Thymus (tissue), 14 donors: ENCODE results near the gene NAA10. TPM values are rescaled to one million over a fixed set of nuclear protein-coding genes. Genes with fewer than 3 reads are reported as not detected.
"Not testable (repeated sequence)": the region's sequence is repeated elsewhere in the genome, so short reads cannot be mapped to it uniquely, and the experiment has no call there.

ENCODE experiments used
- DNase-seq, 9 donors: peaks; one replicate each; pipeline ENCODE4 v3.0.0-alpha.2; 2013; ENCODE audit warnings: low spot score in 9 of 9, low read depth in 6 of 9, missing footprints in 1 of 9
- H3K27ac ChIP-seq, 2 donors: one replicate each; pipeline ENCODE4 v1.5.1; 2013; ENCODE audit warnings: control low read depth in 1 of 2, low read depth in 1 of 2, low read length in 1 of 2, mild to moderate bottlenecking in 1 of 2, moderate library complexity in 1 of 2
- H3K27me3 ChIP-seq, 2 donors: one replicate each; pipeline ENCODE4 v1.5.1; 2013; ENCODE audit warnings: low read length in 1 of 2; ENCODE audit not compliant: control insufficient read depth in 2 of 2, insufficient read depth in 1 of 2
- H3K36me3 ChIP-seq, 2 donors: one replicate each; pipeline ENCODE4 v1.5.1; 2013; ENCODE audit warnings: low read length in 1 of 2, mild to moderate bottlenecking in 1 of 2, moderate library complexity in 1 of 2; ENCODE audit not compliant: control insufficient read depth in 2 of 2, insufficient read depth in 2 of 2
- H3K4me1 ChIP-seq, 2 donors: one replicate each; pipeline ENCODE4 v1.5.1; 2013; ENCODE audit warnings: low read length in 2 of 2; ENCODE audit not compliant: control insufficient read depth in 2 of 2, insufficient read depth in 2 of 2
- H3K4me3 ChIP-seq, 2 donors: one replicate each; pipeline ENCODE4 v1.5.1; 2013; ENCODE audit warnings: low read length in 2 of 2, control low read depth in 1 of 2, mild to moderate bottlenecking in 1 of 2
- H3K9me3 ChIP-seq, 2 donors: one replicate each; pipeline ENCODE4 v1.5.1; 2013; ENCODE audit warnings: low read length in 1 of 2, mild to moderate bottlenecking in 1 of 2; ENCODE audit not compliant: control insufficient read depth in 2 of 2, insufficient read depth in 1 of 2
- WGBS: extraction: QIAGEN DNeasy Blood & Tissue Kit; methylation state at CpG from one replicate; pipeline ENCODE4 v1.1.7; 2013; 5-methylcytosine and 5-hydroxymethylcytosine counted together
- long read RNA-seq, 10 donors: transcript quantifications; one replicate each; lab custom pipeline, GENCODE V29; 2026
- polyA plus RNA-seq: library from polyadenylated mRNA; stranded (reverse); fragments of 200-250 nt; gene quantifications from one replicate; pipeline ENCODE4 v1.2.3, GENCODE V29; 2013
- total RNA-seq: library from RNA; stranded (reverse); fragments of 120-200 nt; gene quantifications from one replicate; pipeline ENCODE4 v1.2.4, GENCODE V29; 2013
- donor health status: healthy.

NAA10 gene
- 41.3 TPM for total RNA-seq
- polyA plus RNA-seq = 94.7 TPM
- long read RNA-seq, donor 1, partial matches to known transcripts = 0 of 2 reads
- long read RNA-seq, donor 1, other reads (novel, unspliced or antisense) = 0 of 2 reads
- long read RNA-seq, donor 2, transcript NAA10-214 (2 exons, 1,075 nt) = minor isoform, 5 of 67 reads
- long read RNA-seq, donor 2, transcript NAA10-201 (7 exons, 837 nt) = minor isoform, 5 of 67 reads
- long read RNA-seq, donor 2, transcript NAA10-208 (8 exons, 1,772 nt) = major isoform, 44 of 67 reads
- long read RNA-seq, donor 2, partial matches to known transcripts = 9 of 67 reads
- long read RNA-seq, donor 2, other reads (novel, unspliced or antisense) = 0 of 67 reads
- long read RNA-seq, donor 3, transcript NAA10-208 (8 exons, 1,772 nt) = major isoform, 36 of 50 reads
- long read RNA-seq, donor 3, partial matches to known transcripts = 0 of 50 reads
- long read RNA-seq, donor 3, other reads (novel, unspliced or antisense) = 0 of 50 reads
- long read RNA-seq, donor 4, transcript NAA10-208 (8 exons, 1,772 nt) = major isoform, 12 of 15 reads
- long read RNA-seq, donor 4, partial matches to known transcripts = 0 of 15 reads
- long read RNA-seq, donor 4, other reads (novel, unspliced or antisense) = 0 of 15 reads
- long read RNA-seq, donor 5, transcript NAA10-208 (8 exons, 1,772 nt) = major isoform, 32 of 43 reads
- long read RNA-seq, donor 5, partial matches to known transcripts = 0 of 43 reads
- long read RNA-seq, donor 5, other reads (novel, unspliced or antisense) = 0 of 43 reads
- long read RNA-seq, donor 6, transcript NAA10-208 (8 exons, 1,772 nt) = major isoform, 25 of 36 reads
- long read RNA-seq, donor 6, partial matches to known transcripts = 7 of 36 reads
- long read RNA-seq, donor 6, other reads (novel, unspliced or antisense) = 0 of 36 reads
- long read RNA-seq, donor 7, transcript NAA10-208 (8 exons, 1,772 nt) = major isoform, 26 of 32 reads
- long read RNA-seq, donor 7, partial matches to known transcripts = 0 of 32 reads
- long read RNA-seq, donor 7, other reads (novel, unspliced or antisense) = 0 of 32 reads
- long read RNA-seq, donor 8, transcript NAA10-208 (8 exons, 1,772 nt) = major isoform, 8 of 14 reads
- long read RNA-seq, donor 8, partial matches to known transcripts = 0 of 14 reads
- long read RNA-seq, donor 8, other reads (novel, unspliced or antisense) = 0 of 14 reads
- long read RNA-seq, donor 9, transcript NAA10-208 (8 exons, 1,772 nt) = major isoform, 12 of 15 reads
- long read RNA-seq, donor 9, partial matches to known transcripts = 0 of 15 reads
- long read RNA-seq, donor 9, other reads (novel, unspliced or antisense) = 0 of 15 reads
- long read RNA-seq, donor 10, transcript NAA10-208 (8 exons, 1,772 nt) = major isoform, 25 of 31 reads
- long read RNA-seq, donor 10, partial matches to known transcripts = 0 of 31 reads
- long read RNA-seq, donor 10, other reads (novel, unspliced or antisense) = 0 of 31 reads

- Histone ChIP-seq H3K27me3 (peaks cover 0 to 39% of the 10 kb centered on the region in 2 donors), H3K36me3 (peaks cover 15 to 31% of the 10 kb centered on the region in 2 donors), H3K4me3 (peak within 1 kb of the TSS; percentile 52 to 67), H3K27ac (peak within 1 kb of the TSS; percentile 32 to 60), H3K4me1 (peaks cover 0 to 24% of the 10 kb centered on the region in 2 donors), H3K9me3 (no peaks in the 10 kb centered on the region)
- DNase-seq = peak in 2 of 9 donors; percentile 40 to 61
- WGBS = under 1% methylated on average over 78 of the region's 87 CpGs
These were observed at the start of gene NAA10 for GRCh38 chrX:153934762-153935325. NAA10 (minus strand) TSS chrX:153935037; CDS start chrX:153934904, 133 bp downstream.

DNA sequence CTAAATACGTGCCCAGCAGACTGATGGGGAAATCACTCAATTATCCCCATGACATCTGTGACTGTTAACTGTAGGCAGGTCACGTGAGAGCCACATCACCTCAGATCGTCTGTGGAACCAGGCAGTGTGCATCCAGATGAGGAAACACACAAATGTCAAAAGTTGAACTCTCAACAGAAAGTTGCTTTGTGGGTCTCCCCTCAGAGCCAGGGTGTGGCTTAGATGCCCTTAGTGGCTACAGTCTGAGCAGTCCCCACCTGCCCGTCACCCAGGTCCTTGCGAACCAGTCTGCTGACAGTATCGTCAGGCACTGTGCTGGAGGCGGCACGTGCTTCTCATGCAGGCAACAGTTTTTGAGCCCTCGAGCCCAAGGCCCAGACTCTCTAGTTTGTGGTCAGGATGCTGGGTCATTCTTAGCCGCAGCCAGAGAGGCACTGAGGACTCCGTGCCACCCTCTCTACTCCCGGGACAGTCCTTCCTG, 48.5 kb upstream of the NAA10 start:
- DNase-seq = peak in 1 of 9 donors; percentile 61
- 62% methylated on average over 12 of the region's 12 CpGs for WGBS
- no peaks in the 10 kb centered on the region for H3K36me3 ChIP-seq
- H3K4me1 ChIP-seq = peaks cover 33 to 79% of the 10 kb centered on the region in 2 donors
- H3K27me3 ChIP-seq = peaks cover 0 to 30% of the 10 kb centered on the region in 2 donors
- H3K27ac ChIP-seq = peak overlapping the region; percentile 81 to 93
- H3K9me3 ChIP-seq = peaks cover 0 to 4% of the 10 kb centered on the region in 2 donors
- no peak overlapping the region for H3K4me3 ChIP-seq

GRCh38 chrX:153981771-153982533, 47.1 kb upstream of the NAA10 start:
- Histone ChIP-seq H3K4me1 (peaks cover 33 to 68% of the 10 kb centered on the region in 2 donors), H3K9me3 (peaks cover 0 to 4% of the 10 kb centered on the region in 2 donors), H3K4me3 (peak overlapping the region in 1 of 2 donors; percentile 23), H3K27me3 (peaks cover 0 to 30% of the 10 kb centered on the region in 2 donors), H3K27ac (peak overlapping the region; percentile 91 to 93), H3K36me3 (no peaks in the 10 kb centered on the region)
- DNase-seq = peak in 3 of 9 donors; percentile 71 to 87 (median 73)
- 50% methylated on average over 52 of the region's 52 CpGs for WGBS

- WGBS = 78% methylated on average over 7 of the region's 7 CpGs
- peaks cover 33 to 61% of the 10 kb centered on the region in 2 donors for H3K4me1 ChIP-seq
- peaks cover 0 to 33% of the 10 kb centered on the region in 2 donors for H3K27me3 ChIP-seq
- H3K4me3 ChIP-seq = peak overlapping the region in 1 of 2 donors; percentile 23
- peak overlapping the region; percentile 91 to 93 for H3K27ac ChIP-seq
- no peak for DNase-seq
- peaks cover 0 to 4% of the 10 kb centered on the region in 2 donors for H3K9me3 ChIP-seq
- no peaks in the 10 kb centered on the region for H3K36me3 ChIP-seq
These were observed 46.4 kb upstream of the NAA10 start for GRCh38 chrX:153981231-153981630.

DNA sequence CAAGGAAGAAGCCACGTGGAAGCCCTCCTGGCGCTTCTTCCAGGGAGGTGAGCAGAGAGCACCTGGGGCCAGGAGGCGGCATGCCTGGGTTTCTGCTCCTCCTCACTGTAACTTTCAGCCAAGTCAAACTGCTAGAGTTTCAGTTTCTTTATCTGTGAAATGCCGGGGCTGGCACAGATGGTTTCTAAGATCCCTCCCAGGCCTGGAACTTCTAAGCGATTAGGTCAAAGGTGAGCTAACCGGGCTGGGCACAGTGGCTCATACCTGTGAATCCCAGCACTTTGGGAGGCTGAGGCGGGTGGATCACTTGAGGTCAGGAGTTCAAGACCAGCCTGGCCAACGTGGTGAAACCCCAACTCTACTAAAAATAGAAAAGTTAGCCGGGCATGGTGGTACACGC, 45.6 kb upstream of the NAA10 start:
- not testable (repeated sequence) for H3K36me3 ChIP-seq, H3K9me3 ChIP-seq, H3K4me3 ChIP-seq
- H3K27ac ChIP-seq = peak overlapping the region; percentile 91 to 93
- H3K27me3 ChIP-seq = peaks cover 0 to 32% of the 10 kb centered on the region in 2 donors
- H3K4me1 ChIP-seq = peaks cover 33 to 55% of the 10 kb centered on the region in 2 donors
- 34% methylated on average over 9 of the region's 10 CpGs for WGBS
- peak in 1 of 9 donors; percentile 43 for DNase-seq

DNA sequence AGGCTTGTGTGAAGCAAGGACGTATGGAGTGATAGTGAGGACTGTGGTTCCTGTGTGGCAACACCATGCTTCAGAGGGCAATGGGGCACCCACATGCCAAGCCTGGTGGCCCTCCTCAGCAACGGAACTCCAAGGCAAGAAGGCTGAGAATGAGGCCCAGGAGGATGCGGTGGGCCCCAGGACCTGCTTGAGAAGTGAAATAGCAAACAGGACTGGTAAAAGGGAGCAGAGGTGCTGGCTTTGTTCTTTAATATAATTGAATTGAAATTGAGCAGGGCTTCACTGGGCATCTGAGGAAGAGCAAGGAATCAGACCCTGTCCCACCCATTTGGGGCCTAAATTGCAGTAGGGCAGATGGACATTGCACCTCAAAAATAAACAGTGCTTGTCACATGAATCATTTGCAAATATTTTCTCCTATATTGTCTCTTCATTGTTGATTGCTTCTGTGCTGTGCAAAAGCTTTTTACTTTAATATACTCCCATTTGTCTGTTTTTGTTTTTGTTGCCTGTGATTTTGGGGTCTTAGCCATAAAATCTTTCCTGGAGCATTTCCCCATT, 40.0 kb upstream of the NAA10 start:
- no peak for DNase-seq
- Histone ChIP-seq H3K27me3 (peaks cover 0 to 16% of the 10 kb centered on the region in 2 donors), H3K36me3 (no peaks in the 10 kb centered on the region), H3K9me3 (no peaks in the 10 kb centered on the region), H3K27ac (peak overlapping the region; percentile 70 to 94), H3K4me1 (peaks cover 9 to 18% of the 10 kb centered on the region in 2 donors), H3K4me3 (no peak overlapping the region)
- WGBS = 73% methylated on average over 3 of the region's 3 CpGs

GRCh38 chrX:153974003-153974725, 39.3 kb upstream of the NAA10 start:
- Histone ChIP-seq H3K4me3 (no peak overlapping the region), H3K36me3 (peaks cover 0 to 4% of the 10 kb centered on the region in 2 donors), H3K27me3 (peaks cover 0 to 16% of the 10 kb centered on the region in 2 donors), H3K9me3 (no peaks in the 10 kb centered on the region), H3K4me1 (peaks cover 9 to 18% of the 10 kb centered on the region in 2 donors), H3K27ac (peak overlapping the region; percentile 65 to 94)
- 74% methylated on average over 14 of the region's 14 CpGs for WGBS
- DNase-seq = peak in 1 of 9 donors; percentile 34
